Measurements from ENCODE around the gene ZNF219.

Gene ZNF219

DNA sequence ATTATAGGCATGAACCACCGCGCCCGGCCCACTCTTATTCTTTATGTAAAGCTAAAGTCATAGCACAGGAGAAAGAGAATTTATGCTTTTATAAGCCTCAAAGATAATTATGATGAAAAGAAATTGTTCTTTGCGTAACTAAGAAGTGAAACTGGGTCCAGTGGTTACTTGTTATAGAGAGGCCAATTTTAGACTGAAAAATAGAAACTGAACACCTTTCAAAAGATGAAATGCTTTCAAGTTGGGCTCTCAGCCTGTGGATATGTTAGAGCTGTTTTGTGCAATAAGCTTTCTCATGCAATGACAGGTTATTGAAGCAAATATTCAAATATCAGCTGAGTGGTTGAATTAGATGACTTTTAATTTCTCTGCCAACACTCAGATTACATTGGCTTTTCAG is 10.3 kb upstream of the ZNF219 start:
- DNase-seq (ENCODE audit: low read depth), result no peak
- H3K4me3 ChIP-seq (ENCODE audit: control insufficient read depth, low read depth, low read length), result no peak overlapping the region
- no peak for TF ChIP-seq CTCF (IDR thresholded peaks at IDR 0.05; ENCODE audit: control insufficient read depth, insufficient read depth, low read depth, low read length, missing control alignments)

DNA sequence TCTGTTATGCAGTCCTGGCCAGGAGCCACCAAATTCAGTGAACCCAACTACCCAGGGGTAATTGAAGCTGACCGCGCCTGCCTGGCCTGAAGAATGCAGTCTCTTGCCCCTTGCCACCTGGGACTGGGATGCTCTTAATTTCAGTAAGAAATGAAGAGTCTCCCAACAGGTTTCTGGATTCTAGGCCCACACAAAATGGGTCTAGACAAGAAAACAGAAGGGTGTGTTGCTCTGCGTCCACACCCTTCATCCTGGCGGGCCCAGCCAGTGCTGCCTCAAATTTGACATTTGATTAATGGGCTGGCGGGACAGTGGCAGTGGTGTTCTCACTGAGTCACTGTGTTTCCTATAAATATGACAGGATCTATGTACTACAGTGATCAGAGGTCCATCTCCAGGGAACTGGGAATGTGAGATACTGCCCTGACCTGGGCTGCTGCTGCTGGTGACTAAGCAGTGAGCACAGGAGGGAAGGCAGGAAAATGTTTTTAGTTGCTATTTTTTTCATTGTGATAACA is 8.9 kb upstream of the ZNF219 start:
- DNase-seq (ENCODE audit: low read depth), result no peak
- no peak for TF ChIP-seq CTCF (IDR thresholded peaks at IDR 0.05; ENCODE audit: control insufficient read depth, insufficient read depth, low read depth, low read length, missing control alignments)
- H3K4me3 ChIP-seq (ENCODE audit: control insufficient read depth, low read depth, low read length), result no peak overlapping the region

DNA sequence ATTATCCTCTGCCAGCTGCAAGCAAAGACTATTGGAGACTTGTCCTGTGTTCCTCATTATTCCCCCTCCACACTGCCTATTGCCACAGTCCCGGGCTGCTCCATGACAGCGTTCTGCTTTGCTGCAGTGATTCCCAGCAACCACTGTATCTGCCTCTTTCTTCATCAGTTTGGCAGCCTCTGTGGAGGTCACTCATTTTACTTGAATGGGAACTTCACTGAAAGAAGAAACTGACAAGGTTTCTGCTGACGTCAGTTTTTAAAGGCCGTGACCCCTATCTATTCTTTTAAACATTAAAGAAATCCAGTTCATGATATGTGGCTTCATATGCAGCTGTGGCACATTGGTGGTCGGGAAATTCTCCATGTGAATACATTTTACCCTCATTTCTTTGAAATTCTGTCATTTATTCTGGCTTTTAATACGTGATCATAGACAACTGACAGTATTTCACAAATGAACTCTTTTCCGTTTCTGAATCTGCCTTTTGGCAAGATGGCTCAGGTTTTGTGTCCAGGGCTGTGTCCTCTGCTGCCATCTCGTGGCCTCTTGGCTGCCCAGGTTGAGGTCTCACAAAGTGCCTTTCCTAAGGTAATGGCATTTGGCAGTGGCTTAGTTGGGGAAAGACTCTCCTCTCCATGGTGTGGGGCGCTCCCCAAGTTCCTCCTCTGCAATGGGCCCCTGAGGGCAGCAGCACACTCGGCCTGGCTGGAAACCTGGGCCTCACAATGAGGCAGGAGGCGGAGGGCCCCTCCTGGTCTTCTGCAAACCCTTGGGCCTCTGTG is 8.2 kb upstream of the ZNF219 start:
- TF ChIP-seq CTCF (IDR thresholded peaks at IDR 0.05; ENCODE audit: control insufficient read depth, insufficient read depth, low read depth, low read length, missing control alignments), result peak; percentile 97
- no peak for DNase-seq (ENCODE audit: low read depth)
- no peak overlapping the region for H3K4me3 ChIP-seq (ENCODE audit: control insufficient read depth, low read depth, low read length)

GRCh38 chr14:21106176-21106497 is 7.7 kb upstream of the ZNF219 start:
- no peak for DNase-seq (ENCODE audit: low read depth)
- H3K4me3 ChIP-seq (ENCODE audit: control insufficient read depth, low read depth, low read length), result no peak overlapping the region
- TF ChIP-seq CTCF (IDR thresholded peaks at IDR 0.05; ENCODE audit: control insufficient read depth, insufficient read depth, low read depth, low read length, missing control alignments), result no peak

DNA sequence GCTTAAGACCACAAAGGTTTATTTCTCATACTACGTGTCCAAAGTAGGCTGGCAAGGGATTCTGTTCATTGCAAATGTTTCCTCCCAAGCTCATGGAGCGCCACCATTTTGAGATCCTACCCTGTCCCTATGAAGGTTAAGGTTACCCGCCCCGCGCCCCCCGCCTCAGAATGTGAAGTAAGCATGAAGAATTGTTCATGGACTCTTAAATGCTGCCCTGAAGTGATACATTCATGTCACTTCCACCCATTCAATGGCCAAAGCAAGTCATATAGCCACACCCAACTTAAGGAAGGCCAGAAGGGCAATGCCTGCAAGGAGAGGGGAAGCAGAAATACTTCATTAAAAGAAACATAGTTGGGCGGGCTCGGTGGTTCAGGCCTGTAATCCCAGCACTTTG is 6.6 kb upstream of the ZNF219 start:
- no peak for DNase-seq (ENCODE audit: low read depth)
- no peak for TF ChIP-seq CTCF (IDR thresholded peaks at IDR 0.05; ENCODE audit: control insufficient read depth, insufficient read depth, low read depth, low read length, missing control alignments)
- H3K4me3 ChIP-seq (ENCODE audit: control insufficient read depth, low read depth, low read length), result no peak overlapping the region

GRCh38 chr14:21104448-21105060 is 6.1 kb upstream of the ZNF219 start:
- H3K4me3 ChIP-seq (ENCODE audit: control insufficient read depth, low read depth, low read length), result peak overlapping the region; percentile 94
- peak; percentile 99 for TF ChIP-seq CTCF (IDR thresholded peaks at IDR 0.05; ENCODE audit: control insufficient read depth, insufficient read depth, low read depth, low read length, missing control alignments)
- no peak for DNase-seq (ENCODE audit: low read depth)

Data from AG09309 (cell line).